Stimulated activated CD4-positive, alpha-beta T cell treated with anti-CD3 and anti-CD28 coated beads, Interleukin-12 subunit alpha, Interleukin-12 subunit beta, amount 100 ng/mL, for 4 hours (primary cell): ENCODE measurements around the gene CHST10.
"Not testable (repeated sequence)": the region's sequence is repeated elsewhere in the genome, so short reads cannot be mapped to it uniquely, and the experiment has no call there.

Source experiments
- DNase-seq: peaks from one replicate; pipeline ENCODE4 v3.0.0-alpha.2; 2020

The CHST10 gene

GRCh38 chr2:100391735-100392515 lies 25.5 kb downstream of the CHST10 start:
- no peak for DNase-seq

- no peak for DNase-seq
Observed at GRCh38 chr2:100390001-100390940, 27.2 kb downstream of the CHST10 start.

DNA sequence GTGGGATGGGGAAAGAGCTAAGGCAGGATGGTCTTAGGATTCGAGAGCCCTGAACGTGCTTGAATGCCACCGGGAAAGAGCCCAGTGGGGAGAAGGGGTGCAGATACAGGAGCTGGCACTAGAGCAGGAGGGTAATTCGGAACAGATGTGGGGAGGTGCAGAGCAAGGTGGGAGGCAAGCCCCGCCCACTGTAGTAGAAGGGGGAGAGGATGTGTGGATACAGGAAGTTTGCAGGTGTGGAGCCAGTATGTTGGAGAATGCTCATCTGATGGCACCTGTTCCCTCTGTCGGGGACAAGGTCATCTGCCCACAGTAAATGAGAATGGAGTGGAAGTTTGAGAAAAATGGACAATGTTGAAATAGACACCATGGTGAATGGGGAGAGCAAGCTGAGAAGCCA lies 28.8 kb downstream of the CHST10 start:
- no peak for DNase-seq

DNA sequence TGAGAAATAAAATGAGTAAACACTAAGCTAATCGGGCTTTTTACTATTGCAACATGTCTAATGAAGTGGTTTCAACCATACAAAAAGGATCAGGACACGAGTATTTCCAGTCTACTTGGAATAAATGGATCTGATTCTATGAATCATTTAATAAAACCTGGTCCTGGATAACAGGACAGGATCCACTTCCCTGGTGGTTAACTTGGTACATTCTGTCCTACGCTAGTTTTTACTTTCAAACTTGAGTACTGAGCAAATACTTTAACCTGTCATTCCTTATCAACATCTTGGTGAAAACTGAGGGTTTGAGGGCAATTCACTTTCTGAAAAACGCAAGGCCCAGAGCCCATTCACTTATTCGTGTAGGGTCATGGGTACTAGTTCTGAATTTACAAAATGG lies 33.5 kb downstream of the CHST10 start:
- no peak for DNase-seq

GRCh38 chr2:100383306-100383705 lies 34.2 kb downstream of the CHST10 start:
- no peak for DNase-seq

- DNase-seq: peak; percentile 71
Observed at GRCh38 chr2:100381240-100381639, 36.2 kb downstream of the CHST10 start.

DNA sequence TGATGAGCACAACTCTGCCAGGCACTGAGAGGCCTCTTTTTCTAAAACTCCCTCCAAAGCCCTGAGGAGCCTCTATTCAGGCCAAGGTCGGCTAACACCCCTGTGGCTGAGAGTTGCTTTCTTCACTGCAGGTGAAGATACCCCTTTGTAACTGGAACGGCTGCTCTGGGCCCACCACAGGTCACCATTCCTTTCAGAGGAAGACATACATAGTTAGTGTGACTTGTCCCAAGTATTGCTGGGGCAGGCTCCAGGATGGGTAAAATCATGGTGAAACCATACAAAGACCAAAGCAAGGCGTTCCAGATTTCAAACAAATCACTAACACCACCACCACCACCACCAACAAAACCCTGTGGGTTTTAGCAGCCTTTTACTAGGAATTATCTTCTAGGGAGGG lies 36.8 kb downstream of the CHST10 start:
- no peak for DNase-seq

- DNase-seq: no peak
Observed at GRCh38 chr2:100376836-100377235, 40.6 kb downstream of the CHST10 start.

GRCh38 chr2:100367163-100367562 lies 50.3 kb downstream of the CHST10 start:
- no peak for DNase-seq

DNA sequence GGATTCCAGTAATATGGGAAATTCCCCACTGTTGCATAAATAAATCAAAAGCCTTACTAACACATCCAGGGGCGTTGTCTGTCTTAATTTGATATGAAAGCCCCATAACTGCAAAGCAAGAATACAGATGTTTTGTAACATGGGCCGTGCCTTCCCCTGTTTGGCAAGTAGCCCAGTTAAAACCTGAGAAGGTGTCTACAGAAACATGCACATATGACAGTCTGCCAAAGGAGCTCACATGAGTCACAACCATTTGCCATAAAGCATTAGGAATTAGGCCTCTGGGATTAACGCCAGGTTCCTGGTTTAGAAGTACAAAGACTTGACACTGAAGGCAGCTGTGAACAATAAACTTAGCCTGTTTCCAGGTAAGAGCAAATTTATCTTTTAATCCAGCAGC lies 52.0 kb downstream of the CHST10 start:
- no peak for DNase-seq

GRCh38 chr2:100362269-100362668 lies 55.2 kb downstream of the CHST10 start:
- not testable (repeated sequence) for DNase-seq

GRCh38 chr2:100359576-100359975 lies 57.9 kb downstream of the CHST10 start:
- no peak for DNase-seq

DNA sequence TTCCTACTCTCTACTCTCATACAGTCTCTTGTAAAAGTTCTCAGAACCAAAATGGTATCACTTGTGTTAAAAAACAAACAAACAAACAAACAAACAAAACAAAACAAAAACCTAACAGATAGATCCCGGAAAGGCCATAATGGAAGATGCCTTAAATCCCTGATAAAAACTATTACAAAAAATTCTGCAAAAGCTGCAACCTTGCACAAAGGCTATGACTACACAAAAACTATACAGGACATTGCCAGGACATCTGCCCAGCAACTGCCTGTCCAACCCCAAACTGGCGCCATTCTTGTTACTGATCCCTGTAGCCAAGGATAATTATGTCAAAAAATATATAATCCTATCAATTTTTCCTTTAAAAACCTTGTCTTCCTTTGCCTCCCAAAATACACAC lies 58.9 kb downstream of the CHST10 start:
- DNase-seq: no peak

DNA sequence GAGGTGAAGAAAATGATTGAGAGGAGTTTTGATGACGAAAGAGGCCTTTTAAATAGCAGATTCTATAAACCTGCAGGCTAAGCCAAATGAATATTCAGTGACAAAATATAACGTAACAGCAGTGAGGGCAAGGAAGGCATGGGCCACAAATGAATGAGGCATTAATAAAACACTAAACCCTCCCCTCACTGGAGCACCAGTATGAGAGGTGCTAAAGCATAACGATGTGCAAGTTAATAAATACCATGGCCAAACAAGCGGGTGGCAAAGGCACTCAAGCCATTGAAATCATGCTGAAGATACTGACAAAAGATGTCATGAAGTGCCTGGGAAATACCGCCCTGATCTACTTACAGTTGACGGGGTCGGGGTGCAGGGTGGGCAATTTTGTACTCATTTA lies 64.9 kb downstream of the CHST10 start:
- no peak for DNase-seq

DNA sequence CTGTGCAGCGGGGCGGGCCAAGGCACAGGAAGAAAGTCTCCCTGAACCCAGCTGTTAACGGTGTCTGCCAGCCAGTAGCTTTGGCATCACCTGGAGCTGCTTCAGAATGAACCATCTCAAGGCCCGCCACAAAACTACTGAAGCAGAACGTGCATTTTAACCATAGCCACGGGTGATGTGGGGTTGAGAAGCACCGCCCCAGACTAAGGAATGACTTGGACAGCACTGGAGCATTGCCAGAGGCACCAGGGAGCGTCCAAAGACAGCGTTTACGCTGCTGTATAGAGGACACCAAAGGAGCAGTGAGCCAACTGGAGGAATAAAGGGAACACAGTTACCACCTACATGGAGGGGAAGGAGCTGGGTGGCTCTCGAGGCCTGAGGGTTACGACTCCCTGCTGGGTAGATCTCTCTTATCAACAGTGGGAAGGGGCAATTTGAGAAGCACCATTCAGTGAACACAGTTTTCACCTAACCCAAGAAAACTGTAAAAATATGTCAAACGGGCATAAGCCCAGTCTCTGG lies 66.7 kb downstream of the CHST10 start:
- no peak for DNase-seq

DNA sequence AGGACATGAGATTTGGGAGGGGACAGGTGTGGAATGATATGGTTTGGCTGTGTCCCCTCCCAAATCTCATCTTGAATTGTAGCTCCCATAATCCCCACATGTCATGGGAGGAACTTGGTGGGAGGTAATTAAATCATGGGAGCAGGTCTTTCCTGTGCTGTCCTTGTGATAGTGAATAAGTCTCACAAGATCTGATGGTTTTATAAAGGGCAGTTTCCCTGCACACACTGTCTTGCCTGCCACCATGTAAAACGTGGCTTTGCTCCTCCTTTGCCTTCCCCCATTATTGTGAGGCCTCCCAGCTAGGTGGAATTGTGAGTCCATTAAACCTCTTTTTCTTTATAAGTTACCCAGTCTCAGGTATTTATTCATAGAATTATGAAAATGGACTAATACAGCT lies 72.3 kb downstream of the CHST10 start:
- not testable (repeated sequence) for DNase-seq

DNA sequence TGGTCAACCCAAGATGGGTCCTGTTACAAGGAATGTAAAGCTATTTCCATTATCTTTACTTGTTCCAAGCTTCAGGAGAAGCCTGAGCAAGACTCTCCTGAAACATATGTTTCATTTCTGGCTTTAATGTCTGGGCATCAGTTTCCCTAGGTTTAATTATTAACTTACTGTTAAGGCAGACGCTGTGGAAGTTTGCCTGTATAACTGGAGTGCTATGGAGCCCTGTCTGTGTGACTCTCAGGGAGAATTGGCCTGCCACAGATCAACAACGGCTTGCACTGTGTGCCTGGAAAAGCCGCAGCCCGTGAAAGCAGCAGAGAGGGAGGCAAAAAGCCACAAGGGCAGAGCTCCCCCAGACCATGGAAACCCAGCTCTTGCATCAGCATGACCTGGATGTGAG lies 73.0 kb downstream of the CHST10 start:
- no peak for DNase-seq

- DNase-seq: not testable (repeated sequence)
Observed at GRCh38 chr2:100342466-100342865, 75.0 kb downstream of the CHST10 start.
